ENCODE measurements around the gene PTPRN2.

- TF ChIP-seq CTCF (conservative IDR thresholded peaks at IDR 0.05) (no peak), EZH2 (IDR thresholded peaks at IDR 0.05; ENCODE audit: low read depth) (no peak)
Measured at GRCh38 chr7:157772486-157773130, 815.0 kb downstream of the PTPRN2 start.

All from PC-9 (cell line).